Measurements from ENCODE around the gene HSF4.

DNA sequence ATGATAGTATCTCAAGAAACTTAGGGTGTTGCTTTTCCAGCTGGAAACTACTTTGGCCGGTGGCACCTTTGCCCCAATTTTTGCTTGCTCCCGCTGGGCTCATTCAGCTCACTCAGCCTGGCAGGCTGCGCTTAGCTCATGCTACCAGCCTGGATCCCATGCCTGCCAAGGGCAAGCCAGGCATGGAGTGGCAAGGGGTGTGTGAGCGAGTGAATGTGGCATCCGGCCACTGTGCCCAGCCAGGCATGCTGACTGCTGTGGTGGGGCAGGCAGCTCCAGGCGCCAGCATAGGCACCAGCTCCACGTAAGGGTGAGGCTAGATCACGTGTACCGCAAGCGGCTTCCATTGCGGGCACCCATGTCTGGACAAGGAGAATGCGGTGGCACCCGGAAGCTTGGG, 23.2 kb upstream of the HSF4 start:
- TF ChIP-seq, protein P1, sequence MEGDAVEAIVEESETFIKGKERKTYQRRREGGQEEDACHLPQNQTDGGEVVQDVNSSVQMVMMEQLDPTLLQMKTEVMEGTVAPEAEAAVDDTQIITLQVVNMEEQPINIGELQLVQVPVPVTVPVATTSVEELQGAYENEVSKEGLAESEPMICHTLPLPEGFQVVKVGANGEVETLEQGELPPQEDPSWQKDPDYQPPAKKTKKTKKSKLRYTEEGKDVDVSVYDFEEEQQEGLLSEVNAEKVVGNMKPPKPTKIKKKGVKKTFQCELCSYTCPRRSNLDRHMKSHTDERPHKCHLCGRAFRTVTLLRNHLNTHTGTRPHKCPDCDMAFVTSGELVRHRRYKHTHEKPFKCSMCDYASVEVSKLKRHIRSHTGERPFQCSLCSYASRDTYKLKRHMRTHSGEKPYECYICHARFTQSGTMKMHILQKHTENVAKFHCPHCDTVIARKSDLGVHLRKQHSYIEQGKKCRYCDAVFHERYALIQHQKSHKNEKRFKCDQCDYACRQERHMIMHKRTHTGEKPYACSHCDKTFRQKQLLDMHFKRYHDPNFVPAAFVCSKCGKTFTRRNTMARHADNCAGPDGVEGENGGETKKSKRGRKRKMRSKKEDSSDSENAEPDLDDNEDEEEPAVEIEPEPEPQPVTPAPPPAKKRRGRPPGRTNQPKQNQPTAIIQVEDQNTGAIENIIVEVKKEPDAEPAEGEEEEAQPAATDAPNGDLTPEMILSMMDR (IDR thresholded peaks at IDR 0.05): no peak
- TF ChIP-seq POLR2A (IDR thresholded peaks at IDR 0.05) (no peak), POLR2AphosphoS5 (IDR thresholded peaks at IDR 0.05) (no peak)

All from transverse colon (tissue), 4 donors.